COLO668 (cell line): Measurements from ENCODE around the gene PFKFB1.
"Not testable (repeated sequence)": the region's sequence is repeated elsewhere in the genome, so short reads cannot be mapped to it uniquely, and the experiment has no call there.

Experiments
- DNase-seq: peaks from one replicate; lab custom pipeline; 2025; ENCODE audit not compliant: unreplicated experiment; lab: John Stamatoyannopoulos, UW

Gene PFKFB1

DNA sequence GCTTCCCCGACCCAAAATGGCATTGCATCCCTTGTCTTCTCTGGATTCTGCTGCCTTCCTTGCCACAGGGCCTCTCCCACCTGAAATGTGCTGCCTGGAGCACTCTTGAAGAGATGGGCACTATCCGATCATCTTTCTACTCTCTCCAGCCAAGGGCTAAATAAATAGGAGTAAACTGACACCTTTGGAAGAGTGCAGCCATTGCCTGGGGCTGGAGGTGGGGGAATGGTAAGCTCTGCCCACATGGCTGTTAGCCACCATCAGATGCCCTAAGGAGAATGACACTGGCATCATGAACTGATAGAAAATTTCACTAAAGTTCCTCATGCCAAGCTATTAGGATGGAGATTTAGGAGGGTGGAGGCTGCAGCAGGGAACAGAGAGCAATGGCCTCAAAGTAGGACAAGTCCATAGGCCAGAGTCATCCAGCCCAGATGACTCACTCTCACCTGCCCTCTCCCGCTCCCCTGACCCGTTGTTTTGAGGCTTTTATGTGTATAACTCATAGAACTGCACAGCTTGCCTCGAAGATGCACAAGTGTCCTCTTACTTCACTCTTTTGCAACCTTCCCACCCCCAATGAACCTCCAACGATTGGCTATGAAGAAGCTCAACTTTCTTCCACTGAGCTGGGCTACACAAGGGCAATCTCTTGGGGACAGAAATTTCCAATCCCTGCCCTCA, 822 bp upstream of the PFKFB1 start:
- no peak for DNase-seq

DNA sequence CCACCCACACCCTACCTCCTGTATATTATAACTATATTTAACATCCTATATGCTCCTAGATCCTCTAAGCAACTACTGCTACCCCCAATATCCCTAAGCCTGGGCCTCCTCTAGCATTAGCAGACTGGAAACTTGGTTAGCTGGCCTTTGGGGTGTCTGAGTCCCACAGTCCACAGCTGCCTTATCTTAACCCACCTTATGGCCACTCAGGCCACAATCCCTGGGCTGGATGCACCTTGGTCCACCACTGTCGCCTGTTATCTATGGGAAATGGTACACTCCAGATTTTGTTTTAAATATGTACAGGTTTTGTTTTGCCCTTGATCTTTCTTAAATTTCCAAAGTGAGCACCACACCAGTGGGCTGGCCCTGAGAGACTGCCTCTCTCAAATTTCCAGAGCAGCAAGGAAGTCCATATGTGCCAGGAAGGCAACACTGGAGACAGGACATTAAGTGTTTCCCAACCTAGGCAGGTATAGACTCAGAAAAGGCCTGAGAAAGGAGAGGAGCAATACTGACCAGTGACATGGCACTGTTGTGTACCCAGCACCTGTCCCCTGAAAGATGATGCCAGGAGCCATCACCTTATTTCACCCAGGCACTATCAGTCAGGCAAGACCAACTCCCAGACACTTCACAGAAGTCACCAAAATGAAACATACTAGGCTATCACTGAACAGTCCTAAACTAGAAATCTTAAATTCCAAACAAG, 921 bp downstream of the PFKFB1 start:
- no peak for DNase-seq

DNA sequence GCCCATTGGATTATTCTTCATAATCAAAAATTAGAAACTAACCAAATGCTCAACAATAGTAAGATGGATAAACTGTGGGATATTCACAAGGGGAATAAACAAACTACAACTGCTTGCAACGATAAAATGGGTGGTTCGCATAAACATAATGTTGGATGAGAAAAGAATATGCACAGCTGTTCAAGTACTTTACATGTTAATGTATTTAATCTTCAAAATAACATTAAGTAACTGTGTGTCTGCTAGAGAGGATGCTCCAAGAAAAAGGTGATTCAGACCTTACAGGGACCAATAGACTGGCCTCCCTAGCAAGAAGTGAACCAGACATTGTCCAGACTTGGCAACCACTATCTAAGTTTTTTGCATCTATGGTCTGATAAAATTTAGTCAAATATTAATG, 2.3 kb downstream of the PFKFB1 start:
- DNase-seq: no peak

DNA sequence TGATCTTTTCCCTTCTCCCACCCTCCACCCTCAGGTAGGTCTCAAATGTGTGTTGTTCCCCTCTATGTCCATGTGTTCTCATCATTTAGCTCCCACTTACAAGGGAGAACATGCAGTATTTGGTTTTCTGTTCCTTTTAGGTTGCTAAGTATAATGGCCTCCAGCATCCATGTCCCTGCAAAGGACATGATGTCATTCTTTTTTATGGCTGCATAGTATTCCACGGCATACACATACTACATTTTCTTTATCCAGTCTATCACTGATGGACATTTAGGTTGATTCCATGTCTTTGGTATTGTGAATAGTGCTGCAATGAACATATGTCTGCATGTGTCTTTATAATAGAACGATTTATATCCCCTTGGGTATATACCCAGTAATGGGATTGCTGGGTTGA, 10.7 kb downstream of the PFKFB1 start:
- not testable (repeated sequence) for DNase-seq

DNA sequence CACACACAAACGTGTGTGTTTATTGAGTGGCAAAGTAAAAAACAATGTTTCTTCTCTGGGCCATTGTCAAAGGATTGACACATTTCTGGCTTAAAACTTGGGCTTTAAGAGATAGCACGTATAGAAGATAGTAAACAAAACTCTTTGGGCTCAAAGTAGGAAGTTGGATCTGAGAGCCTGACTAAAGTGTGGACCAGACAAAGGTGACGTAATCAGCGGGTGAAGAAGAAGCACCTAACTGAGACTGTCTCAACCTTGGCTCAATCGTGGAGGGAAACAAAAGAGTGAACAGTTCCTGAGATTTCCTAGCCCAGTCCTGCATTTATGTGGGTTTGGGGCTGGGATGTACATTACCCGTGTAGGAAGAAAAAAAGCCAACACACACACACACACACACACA, 13.7 kb downstream of the PFKFB1 start:
- no peak for DNase-seq

DNA sequence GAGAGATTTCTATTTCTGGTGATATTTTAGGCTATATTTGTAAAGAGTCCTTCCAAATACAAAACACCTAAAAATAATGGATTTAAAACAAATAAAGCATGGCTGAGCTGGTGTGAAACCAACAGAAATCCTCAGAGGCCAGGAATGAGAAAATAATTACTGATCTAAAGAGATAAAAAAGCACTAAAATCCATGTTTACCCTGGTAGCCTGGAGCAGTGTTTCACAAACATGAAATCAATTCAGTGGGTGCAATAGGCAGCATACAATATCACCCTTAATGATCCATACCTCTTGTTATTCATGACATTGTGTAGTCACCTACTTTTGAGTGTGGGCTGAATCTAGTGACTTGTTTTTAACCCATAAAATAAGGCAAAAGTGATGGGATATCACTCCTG, 14.6 kb downstream of the PFKFB1 start:
- DNase-seq: no peak

DNA sequence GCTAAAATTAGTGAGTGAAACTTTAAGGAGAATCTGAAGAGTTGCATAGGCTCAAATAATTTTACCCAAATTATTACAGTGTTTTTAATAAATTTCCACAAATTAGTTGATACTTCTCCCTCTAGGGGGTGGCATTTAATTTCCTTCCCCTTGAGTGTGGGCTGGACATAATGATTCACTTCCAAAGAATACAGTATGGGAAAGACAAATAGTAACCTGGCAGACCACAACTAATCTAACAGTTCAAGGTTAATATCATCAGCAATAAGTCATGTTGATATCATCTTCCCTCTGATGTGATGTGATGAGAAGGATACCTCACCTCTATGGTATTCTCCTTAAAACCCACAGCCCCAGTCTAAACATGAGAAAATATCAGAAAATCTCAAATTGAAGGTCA, 15.5 kb downstream of the PFKFB1 start:
- no peak for DNase-seq

DNA sequence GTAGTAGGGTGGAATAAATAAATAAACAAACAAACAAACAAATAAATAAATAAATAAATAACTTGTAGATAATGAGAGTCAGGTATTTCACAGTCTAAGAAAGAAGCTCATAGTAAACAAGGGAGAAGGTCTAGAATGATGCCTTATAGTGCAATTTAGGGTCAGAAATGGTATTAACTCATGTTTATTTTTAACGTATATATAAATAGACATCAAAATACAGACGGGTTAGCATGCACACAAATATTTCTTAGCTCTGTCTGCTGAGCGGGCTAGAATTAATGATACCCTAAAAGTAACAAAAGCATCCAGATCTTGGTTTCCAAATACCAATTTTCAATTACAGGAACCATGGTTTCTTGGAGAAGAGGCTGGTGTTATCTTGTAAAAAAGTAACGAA, 16.6 kb downstream of the PFKFB1 start:
- no peak for DNase-seq

DNA sequence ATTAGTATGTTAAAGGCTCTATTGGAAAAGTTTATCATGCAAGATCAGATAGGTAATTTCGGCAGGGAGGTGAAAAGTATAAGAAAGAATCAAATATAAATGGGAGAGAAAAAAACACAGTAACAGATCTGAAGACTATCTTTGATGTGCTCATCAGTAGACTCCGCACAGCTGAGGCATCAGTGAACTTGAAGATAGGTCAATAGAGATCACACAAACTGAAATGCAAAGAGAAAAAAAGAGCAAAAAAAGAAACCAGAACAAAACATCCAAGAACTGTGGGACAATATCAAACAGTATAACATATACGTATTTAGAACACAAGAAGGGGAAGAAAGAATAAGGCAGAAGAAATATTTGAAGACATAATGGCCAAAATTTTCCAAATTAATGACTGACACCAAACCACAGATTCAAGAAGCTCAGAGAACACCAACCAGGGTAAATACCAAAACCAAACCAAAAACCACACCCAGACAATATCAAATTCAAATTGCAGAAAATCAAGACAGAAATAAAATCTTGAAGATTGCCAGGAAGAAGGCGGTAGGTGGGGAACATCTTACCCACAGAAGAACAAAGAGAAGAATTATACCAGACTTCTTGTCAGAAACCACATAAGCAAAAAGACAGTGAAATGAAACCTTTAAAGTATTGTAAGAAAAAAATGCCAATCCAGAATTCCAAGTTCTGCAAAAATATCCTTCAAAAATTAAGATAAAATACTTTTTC, 29.1 kb downstream of the PFKFB1 start:
- DNase-seq: no peak

DNA sequence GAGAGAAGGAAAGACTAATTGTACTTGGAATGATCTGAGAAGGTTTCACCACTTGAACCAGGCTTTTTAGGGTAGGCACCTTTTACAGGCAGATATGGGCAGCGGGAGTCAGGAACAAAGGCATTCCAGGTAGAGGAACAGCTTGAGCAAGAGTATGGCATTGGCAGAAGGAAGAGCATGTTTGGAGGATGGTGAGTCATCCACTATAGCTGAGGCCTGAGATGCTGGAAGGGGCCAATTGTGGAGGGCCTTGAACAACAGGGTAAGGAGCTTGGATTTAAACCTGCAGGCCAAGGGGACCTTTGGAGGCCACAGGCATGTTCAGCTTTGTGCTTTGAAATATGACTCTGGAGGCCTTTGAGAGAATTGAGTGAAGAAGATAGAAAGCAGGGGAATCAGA, 32.2 kb downstream of the PFKFB1 start:
- no peak for DNase-seq

DNA sequence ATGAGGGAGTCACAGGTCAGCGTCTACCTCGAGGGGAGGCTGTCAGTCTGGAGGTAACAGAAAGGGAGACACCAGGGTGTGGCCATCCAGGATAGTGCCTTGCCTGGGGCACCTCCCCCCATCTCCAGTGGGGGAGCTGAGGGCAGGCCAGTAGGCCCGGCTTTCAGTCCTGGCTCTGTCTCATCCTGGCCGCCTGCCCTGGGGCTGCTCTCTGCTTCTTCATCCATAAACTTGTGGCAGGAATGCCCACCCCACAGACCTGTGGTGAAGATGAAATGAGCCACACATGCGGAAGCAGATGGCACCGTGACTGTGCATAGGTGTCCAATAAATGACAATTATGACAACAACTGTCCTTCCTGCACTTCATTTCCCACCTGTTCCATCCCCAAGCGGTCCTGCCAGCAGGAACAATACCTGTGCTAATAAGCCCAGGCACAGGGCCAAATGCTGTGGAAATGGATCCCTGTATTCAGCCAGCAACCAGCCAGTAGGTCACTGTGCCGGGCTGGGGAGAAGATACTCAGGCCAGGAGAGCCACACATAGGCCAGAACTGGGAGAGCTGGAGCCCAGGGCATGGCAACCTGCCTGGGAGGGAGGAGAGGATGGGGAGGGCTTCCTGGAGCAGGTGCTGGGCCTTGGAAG, 43.1 kb downstream of the PFKFB1 start:
- peak; percentile 79 for DNase-seq

DNA sequence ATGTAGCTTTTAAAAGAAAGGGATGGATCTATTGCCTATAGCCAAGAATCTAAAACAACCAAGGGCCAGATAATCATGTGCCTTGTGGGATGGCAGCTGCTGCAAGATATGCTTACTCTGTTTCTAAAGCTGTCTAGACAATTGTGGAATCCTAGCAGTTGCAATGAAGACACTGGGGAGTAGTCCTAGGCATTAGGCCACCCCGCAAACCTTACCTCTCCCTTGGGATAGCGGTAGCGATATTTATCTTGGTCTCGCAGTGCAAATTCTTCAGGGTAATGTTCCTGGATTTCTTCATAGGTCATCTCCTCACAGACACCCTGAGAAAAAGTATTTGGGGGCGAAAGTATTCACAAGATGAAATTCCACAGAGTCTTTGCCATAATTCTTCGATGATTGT, 48.8 kb downstream of the PFKFB1 start:
- DNase-seq: no peak

DNA sequence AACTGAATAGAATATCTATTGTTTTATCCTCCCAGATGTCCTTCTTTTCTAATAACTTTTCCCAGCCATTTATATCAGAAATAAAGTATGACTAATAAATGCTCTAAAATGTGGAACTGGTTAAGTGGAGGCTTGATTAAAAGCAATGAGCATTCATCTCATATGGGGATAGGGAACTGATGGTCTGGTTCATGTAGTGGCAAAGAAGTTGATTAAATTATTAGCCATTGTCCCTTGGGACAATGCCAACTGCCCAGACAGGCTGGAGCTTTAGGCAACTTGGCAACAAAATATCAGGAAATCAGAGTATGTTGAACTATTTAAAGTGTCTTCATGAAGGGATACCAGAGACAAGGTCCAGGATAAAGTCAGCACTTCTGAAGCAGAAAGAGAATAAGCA, 49.2 kb downstream of the PFKFB1 start:
- no peak for DNase-seq

DNA sequence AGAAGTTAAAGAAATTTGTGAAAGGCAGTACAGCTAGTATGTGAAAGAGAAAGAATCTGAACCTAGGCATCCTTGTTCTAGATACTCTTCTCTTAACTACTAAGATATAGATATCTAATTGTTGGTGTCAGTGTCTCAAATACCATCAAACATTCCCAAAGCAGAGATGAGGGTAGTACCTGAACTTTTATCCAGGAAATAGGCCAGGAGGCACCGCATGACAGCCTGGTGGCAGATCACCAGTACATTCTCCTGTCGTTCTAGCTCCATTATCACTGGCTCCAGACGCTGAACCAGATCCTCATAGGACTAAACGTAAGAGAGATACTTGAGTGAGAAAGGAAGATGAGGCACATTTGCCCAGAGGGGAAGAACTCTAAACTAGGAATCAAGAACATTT, 56.6 kb downstream of the PFKFB1 start:
- DNase-seq: no peak

DNA sequence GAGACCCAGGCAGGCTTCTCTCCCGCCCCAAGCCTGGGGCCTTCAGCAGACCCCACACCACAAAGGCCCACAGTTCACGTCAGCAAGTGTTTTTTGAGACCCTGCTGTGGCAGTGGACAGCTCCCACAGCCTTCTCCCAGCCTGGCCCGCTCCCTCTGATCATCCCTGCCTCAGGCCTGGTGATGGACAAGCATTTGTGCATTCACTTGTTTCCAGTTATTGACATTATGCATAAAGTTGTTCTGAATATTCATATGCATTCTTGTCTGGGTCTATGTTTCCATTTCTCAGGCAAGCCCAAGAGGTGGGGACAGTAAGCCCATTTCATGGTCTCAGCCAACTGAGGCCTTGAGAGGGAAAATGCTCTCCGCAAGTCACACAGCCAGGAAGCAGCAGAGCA, 58.7 kb downstream of the PFKFB1 start:
- DNase-seq: no peak

DNA sequence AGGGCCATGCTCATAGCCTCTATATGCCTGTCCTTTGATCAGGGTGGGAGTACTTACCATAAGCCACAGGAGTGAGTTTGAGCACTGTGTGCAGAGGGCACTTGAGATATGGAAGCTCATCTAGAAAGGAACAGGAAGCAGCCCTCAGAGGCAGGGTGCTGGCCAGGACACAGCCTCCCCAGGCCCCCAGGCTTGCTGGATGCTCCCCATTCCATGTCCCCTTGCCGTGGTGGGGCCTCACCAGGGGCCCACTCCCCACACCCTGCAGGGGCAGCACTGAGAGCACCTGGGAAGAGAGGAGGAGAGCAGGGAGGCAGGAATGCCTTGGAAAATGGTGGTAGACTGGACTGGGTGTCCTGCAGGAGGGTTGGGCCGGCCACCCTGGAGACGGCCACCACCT, 59.1 kb downstream of the PFKFB1 start:
- no peak for DNase-seq

DNA sequence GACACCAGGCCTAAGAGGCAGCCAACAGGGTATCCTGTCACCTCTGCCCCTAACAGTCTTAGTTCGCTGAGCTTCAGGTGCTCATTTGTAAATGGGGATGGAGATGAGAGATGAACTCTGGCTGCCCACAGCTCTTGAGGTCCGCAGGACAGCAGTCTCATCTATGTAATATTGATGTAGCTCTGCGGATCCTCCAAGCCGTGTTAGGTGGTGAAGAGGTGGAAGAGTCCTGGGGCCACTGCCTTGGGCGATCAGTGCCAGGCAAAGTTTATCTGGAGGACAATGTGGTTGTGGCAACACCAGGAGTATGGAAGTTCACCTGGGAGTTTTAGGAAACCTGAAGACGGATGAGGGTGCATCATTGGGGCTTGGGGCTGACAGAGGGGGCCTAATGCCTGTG, 59.9 kb downstream of the PFKFB1 start:
- no peak for DNase-seq

DNA sequence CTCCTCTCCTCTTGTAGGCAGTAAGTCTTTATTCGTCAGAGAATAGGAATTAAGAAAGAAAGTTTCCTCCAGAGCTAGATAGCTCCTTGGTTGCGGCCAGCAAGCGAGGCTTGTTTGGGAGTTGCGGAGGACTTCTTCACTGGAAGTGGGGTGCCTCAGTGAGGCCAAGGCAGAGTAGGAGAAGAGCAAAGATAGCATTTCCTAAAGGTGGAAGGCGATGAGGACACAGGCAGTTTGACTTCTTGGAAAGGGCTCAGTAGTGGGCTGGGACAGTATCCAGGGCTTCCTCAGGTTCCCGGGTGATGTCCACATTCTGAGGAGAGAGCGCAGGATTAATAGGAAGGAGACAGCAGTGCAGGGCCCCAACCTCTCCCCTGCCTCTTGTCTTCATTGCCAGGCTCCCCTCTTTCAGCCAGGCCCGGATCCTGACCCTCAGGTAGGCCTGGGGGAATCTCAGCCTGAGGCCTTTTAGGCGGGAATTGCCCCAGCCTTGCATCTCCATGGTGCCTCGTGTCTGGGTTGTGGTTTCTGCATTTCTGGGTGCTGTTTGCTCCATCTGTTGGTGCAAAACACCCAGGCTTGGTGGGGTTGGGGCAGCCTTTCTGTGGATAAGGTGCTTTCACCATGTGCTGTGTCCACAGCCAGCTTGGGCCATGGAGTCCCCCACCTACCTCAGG, 60.7 kb downstream of the PFKFB1 start:
- DNase-seq: no peak

DNA sequence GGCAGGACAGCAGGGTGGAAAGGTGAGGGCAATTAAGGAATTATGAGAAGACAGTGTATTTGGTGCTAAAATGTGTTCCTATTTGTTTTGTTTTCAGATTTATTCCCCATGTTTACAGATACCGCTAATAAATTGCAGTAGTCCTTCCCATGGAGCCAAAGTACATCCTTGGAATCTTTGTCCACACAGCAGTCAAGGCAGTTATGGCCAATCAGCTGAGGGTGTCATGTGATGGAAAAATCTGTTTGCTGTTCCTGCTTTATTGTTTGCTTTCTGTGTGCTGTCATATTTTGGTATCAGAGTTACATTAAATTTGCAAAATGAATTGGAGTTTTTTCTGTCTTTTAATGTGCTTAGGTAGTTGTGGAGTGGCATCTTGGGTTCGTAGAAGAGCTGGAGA, 62.9 kb downstream of the PFKFB1 start:
- no peak for DNase-seq

DNA sequence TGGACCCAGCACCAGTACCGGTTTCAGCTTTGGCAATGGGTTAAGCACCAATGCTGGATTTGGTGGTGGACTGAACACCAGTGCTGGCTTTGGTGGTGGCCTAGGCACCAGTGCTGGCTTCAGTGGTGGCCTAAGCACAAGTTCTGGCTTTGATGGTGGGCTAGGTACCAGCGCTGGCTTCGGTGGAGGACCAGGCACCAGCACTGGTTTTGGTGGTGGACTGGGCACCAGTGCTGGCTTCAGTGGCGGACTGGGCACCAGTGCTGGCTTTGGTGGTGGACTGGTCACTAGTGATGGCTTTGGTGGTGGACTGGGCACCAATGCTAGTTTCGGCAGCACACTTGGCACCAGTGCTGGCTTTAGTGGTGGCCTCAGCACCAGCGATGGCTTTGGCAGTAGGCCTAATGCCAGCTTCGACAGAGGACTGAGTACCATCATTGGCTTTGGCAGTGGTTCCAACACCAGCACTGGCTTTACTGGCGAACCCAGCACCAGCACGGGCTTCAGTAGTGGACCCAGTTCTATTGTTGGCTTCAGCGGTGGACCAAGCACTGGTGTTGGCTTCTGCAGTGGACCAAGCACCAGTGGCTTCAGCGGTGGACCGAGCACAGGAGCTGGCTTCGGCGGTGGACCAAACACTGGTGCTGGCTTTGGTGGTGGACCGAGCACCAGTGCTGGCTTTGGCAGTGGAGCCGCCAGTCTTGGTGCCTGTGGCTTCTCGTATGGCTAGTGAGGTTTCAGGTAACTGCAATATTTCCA, 63.5 kb downstream of the PFKFB1 start:
- no peak for DNase-seq

DNA sequence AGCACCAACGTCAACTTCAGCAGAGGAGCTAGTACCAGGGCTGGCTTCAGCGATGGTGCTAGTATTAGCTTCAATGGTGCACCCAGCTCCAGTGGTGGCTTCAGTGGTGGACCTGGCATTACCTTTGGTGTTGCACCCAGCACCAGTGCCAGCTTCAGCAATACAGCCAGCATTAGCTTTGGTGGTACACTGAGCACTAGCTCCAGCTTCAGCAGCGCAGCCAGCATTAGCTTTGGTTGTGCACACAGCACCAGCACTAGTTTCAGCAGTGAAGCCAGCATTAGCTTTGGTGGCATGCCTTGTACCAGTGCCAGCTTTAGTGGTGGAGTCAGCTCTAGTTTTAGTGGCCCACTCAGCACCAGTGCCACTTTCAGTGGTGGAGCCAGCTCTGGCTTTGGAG, 65.1 kb downstream of the PFKFB1 start:
- no peak for DNase-seq
